Stimulated activated CD4-positive, alpha-beta T cell treated with anti-CD3 and anti-CD28 coated beads, Interleukin-15, amount 100 ng/mL, for 1 hour (primary cell): ENCODE measurements around the gene PIR.

Source experiments
- DNase-seq, 2 donors: peaks; one replicate each; pipeline ENCODE4 v3.0.0-alpha.2; 2020; ENCODE audit warnings: low read depth in 1 of 2, low spot score in 1 of 2

Gene PIR

DNA sequence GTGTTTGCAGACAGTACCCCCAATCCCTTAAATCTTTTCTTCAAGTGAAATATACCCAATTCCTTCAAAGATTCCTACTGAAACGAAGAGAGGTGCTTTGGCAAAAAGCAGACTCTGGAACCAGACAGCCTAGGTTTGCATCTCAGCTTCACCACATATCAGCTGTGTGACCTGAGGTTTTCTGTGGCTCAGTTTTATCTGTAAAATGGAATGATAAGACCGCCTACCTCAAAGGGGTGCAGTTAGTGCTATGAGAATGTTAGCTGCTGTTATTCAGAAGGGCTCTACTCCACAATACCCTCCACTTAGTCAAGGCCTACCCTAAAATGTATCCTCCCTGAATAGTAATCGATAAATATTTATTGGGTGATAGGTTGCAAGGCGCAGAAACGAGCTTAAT lies 664 bp downstream of the PIR start:
- no peak for DNase-seq

DNA sequence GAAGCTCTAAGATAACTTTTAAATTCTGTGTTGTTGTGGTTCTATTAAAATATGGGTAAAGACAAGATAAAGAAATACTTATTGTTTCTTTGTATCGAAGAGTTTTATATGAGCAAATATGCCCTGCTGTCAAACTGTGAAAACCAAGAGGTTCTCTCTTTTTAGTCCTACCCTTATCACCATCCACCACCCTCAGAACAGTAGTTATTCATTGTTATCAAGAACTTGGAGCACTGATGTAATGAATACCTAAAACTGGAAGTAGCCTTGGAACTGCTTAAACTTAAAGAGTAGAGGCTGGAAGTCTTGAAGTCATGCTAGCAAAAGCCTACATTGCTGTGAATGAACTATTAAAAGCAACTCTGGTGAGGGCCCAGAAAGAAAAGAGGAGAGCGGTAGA lies 9.2 kb downstream of the PIR start:
- no peak for DNase-seq

DNA sequence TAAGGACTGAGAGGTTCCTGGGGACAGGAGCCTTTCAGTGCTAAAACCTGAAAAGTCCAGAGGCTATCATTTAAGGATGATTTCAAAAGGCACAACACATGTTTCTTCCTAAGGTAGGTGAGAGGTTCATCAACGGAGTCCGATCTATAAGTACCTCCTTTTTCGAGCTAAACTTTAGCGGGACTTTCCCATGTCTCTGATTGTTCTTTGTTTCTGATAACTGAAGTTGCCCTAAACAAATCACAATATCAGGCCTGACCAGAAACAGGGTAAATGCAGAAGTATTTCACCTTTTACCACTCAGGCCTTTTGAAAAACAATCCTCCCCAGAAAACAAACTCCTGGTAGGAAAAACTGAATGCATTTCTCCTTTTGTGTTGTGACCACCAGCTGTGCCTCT lies 17.6 kb downstream of the PIR start:
- no peak for DNase-seq

DNA sequence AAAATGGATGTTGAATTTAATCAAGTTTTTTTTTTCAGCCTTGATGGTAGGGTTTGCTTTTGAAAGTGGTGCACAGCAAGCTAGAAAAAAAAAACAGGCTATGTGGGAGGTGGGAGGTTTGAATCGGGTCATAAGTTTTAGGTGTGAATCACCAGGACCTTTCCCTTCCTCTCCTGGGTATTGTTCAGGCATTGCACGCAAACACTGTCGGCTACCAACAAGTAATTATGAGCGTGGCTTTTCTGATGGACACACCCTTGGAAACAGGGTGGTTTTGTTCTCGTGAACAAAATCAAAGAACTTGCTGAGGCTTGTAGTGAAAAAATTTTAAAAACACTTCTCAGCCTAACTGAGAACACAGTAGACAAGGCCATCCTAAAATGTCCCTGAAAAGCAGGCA lies 18.1 kb downstream of the PIR start:
- no peak for DNase-seq

DNA sequence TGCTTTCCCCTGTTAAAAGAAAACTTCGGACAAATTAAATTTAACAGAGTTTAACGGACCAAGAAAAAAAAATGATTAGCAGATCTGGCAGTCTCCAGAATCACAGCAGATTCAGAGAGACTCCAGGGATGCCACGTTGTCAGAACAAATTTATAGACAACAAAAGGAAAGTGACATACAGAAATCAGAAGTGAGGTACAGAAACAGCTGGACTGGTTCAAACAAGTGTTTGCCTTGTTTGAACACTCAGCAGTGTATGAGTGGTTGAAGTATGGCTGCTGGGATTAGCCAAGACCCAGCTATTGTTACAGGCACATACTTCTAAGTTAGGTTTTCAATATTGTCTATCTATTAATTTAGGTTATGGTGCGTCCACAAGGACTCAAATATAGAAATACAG lies 19.1 kb downstream of the PIR start:
- DNase-seq = no peak

DNA sequence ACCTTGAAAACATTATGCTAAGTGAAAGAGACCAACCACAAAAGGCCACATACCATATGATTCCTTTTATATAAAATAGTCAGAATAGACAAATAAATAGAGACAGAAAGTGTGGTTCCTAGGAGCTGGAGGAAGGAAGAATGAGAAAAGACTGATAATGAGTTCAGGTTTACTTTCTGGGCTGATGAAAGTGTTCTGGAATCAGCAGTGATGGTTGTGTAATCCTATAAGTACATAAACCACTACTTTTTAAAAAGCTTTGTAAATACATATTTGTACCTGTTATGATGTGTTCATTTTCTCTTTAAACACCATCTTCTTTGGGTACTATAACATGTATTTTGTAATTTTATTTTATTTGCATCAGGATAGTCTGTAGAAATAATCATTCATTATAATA lies 20.6 kb downstream of the PIR start:
- DNase-seq = no peak

DNA sequence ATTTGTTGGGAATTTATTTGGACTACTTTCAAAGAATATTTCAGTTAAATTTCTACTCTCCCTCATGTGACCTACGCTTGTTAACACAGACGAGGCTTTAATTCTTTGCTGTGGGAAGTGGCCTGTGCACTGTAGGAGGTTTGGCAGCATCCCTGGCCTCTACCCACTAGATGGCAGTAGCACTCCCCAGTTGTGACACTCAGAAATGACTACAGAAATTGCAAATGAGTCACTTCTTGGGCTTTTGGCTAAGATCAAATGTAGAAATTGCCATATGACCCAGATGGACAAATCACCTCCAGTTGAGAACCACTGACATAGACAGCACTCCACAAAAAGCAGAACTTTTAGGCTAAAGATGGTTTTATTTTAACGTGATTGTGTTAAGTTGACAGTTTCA lies 22.1 kb downstream of the PIR start:
- peak; percentile 2 to 26 for DNase-seq

DNA sequence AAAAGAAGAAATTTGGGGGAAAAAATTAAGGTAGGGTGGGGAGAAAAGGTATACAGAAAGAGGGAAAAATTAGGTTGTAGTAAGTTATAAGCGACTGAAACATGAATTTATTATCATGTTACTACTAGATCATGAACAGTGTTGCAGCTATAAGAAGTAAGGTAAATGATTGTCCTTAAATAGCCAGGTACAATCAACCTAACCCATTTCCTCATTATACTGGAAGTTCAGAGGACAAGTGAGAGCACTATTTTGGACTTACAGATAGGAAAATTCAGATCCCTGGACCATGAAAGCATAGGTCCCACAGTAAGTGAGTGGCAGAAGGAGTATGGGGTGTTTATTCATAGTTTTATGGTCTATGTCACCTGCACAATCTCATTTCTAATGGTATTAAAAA lies 23.5 kb downstream of the PIR start:
- DNase-seq = no peak

DNA sequence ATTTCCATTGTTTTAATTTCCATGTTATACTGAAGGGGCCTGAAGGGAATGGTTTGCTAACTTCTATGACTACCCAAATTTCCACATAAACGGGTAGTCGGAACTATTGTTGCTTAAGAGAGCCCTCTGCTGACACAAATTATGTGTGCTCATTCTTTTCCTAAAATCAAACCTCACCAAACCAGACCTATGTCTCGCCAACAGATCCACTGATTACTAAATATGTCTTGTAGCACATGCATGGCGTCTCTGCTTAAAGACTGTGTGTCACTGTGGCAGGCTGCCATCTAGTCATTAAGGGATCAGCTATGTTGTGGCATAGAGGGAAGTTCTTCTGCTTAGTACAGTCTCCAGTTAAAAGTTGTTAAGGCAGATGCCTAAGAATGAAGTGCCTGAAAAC lies 25.1 kb downstream of the PIR start:
- no peak for DNase-seq

DNA sequence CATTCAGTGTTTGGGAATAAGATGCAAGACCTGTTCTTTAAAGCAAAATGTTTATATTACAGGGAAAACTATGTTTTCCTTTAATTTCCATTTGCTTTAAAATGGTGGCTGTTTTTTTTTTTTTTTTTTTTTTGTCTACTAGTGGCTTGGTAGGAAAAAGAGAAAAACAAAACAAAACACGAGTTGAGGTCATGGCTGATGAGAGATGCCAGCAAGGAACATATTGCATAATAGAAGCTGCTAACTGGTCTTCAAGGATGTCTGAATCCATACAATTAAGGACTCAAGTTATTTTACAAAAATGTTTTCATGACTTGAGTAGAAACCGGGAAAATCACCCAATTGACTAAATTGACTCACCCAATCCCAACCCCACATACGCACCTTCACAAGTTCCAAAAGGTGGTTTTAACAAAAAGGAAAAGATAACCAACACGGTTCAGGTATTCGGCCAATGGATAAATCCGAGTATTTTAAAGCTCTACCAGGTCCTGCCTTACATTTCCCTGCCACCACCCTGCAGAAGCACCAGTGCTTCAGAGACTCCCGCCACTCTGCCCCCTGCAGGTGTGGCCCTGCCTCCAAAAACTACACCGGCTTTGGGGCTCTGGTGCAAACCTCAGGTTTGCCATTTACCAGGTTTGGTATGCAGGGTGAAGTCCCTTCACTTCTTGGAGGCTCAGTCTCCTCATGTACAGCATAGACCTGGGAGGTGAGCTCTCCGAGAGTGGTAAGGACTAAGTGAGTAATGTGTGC lies 27.1 kb downstream of the PIR start:
- no peak for DNase-seq

DNA sequence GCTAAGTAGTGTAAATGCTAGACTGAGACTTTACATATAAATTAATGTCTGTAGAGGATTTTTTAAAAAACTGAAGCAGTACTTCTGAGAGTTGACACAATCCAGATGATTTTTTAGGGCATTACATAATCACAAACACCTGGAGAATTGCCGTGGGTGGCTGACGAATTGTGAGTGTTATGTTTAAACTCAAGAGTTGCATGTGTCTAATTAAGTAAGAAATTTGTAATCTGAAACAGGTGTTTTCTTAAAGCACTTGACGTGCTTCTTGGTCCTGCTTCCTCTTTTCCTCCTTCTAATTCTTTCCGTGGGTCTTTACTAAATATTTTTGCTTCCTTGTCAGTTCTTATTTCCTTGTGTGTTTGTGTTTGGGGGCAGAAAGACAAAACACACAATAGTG lies 27.8 kb downstream of the PIR start:
- no peak for DNase-seq

DNA sequence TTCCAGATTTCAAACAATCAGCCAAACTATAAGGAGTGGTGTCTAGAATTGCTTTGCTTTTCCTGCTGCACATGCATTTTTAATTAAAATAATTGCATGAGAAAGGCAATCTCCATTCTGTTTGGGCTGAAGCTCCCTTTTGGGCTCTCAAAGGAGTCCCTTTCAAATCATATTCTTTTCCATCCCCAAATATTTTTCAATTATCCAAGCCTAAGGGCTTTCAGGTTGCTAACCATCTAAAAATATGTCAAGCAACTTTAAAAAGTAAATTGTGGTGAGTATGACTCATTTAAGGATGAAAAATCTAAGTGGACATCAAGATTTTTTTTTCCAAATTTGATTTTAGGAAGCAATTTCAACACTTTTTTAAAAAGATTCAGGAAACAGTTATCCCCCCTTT lies 28.4 kb downstream of the PIR start:
- DNase-seq = no peak

DNA sequence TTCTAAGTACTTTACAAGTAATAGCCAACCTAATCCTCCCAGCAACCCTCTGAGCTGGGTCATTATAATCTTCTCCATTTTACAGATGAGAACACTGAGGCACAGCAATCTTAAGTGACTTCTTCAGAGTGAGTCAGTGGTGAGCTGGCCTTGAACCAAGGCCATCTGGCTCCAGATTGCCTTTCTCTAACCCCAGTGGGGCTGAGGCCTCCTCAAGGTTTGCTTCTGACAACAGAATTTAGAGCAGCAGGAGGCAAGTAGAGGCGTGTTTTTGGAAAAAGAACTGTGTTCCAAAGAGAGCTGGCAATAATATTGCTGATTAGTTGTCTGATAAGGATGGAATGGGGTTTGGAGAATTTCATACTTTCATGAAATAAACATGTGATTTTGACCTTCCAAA lies 41.2 kb downstream of the PIR start:
- DNase-seq = no peak

DNA sequence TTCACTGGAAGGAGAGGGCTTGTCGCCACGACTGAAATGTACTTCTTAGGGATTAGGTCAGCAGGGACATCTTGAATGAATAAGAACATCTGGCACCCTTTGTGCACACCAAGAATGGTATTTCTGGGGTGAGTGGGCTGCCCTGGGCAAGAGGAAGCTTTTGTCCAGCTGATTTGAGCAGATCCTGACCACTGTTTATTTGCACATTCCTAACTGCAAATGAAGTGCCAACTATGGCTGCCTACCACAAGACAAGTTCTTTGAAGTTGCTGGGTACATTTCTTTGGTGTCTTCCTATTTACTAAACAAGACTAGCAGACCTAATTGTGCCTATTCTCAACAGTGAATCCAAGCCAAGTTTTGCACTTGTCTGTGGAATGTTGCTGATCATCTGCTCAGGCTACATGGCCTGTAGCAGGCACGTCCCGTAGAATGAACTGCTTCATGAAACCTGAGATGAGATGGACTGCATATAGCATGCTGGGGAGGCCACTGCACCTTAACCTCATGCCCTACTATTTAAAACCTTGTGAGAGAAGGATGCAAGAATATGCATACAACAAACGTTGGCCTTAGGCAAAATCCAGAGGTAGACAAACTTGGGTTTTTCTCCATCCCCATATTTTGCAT lies 45.0 kb downstream of the PIR start:
- DNase-seq = no peak

DNA sequence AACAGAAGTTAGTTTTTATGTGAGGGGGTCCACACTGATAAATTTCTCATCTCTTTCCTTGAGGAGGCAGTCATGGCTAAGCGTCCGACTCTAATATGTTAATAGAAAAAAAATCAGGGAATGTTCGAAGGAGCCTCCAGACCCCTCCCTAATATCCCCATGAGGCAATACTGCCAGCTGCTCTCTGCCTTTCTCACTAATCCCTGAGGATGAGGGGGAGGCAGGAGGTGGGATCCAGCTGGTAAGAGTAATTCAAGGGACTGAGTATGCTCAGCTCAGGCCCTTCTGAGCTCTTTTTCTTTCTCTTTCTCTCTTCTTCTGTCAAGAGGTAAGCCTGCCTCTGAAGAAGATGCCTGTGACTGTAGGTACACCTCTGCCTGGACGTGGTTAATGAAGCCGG lies 51.7 kb downstream of the PIR start:
- DNase-seq = no peak

DNA sequence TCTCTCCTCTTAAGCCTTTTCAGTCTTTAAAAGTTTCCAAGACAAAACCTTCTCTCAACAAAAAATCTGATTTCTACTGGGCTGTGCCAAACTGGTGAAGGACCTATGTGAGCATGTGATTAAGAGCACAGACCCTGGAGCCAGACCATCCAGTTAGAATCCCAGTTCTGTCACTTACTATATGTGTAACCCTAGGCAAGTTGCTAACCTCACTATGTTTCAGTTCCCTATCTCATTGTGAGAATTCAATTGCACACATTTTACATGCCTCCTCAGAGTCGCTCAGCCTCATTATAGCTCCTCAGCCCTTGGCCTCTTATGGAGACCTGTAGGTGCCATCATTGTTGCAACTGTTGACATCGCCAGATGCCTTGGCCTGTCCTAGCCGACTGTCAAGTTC lies 54.8 kb downstream of the PIR start:
- DNase-seq = no peak

DNA sequence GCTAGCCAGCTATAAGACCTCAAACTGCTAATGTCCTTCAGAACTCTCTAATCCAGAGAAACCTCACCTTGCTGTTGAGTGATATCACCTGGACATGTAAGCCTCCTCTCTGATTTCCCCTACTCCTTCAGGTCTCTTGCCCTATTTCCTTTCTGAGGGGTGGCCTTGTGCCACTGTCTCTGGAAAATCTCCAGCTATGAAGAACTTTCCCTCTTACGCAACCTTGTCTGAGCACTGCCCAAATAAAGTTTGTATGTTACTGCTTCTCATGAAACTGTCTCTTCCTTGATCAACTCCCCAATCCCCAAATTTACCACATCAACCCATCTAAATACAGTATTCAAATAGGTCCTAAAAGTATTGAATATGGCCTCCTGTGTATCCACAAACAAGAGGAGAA lies 55.4 kb downstream of the PIR start:
- DNase-seq = no peak

DNA sequence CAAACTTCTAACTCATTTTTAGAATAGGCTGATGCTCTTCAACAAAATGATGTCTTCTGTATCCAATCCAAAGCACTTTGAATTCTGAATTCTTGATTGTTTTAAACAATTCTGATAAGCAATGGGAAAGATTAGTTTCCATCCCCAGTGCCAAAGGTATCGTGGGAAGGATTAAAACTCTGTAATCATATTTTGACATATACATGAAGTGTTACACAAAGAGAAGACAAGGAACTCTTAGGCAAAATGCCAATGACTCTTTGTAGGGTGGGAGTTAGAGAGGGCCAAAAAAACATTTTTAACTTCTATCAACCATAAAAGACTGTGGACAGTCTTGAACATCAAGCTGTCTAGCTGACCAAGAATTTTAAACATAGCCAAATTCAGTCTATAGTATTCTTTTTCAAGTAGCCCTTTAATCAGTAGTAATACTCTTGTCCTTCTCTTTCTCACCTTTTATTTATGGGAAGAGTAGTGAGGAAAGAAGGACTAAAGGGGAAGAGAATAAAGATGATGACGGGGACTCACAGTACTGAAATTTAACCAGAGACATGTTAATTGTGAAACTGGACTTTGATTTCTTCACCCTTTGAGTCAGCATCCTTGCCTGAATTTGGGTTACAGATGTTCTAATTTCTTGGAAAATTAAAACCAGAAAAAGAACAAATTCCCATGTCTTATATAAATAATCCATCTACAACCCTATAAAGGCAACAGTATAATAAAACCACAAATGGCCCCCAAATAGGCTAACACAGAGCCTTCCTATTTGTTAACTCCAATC lies 57.1 kb downstream of the PIR start:
- no peak for DNase-seq

DNA sequence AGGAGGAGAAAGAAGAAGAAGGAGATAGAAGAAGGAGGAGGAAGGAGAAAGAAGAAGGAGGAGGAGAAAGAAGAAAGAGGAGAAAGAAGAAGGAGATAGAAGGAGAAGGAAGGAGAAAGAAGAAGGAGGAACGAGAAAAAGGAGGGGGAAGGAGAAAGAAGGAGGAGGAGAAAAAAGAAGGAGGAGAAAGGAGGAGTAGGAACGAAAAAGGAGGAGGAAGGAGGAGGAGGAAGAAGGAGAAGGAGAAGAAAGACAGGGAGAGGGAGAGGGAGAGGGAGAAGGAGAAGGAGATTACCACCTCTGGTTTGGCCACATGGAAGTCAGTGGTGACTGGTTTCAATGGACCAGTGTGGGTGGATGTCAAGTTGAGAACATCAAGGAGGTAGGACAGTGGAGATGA lies 58.9 kb downstream of the PIR start:
- no peak for DNase-seq

DNA sequence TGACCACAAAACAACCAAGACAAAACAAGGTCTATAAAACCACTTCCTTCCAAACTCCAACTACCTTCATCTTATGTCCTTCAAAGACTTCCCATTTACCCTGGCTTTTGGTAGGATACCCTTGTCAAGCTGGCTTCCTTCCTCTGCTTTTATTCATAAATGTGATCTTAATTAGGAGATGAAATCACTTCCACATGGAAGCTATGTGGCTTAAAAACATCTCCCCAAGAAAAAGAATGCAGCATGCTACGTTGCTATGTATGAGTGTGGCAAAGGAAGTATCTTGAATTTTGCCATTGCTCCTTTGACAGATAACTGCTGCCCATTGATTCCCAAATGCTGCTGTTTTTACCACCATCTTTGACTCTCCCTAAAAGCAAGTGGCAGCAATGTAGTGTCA lies 62.5 kb downstream of the PIR start:
- DNase-seq = no peak

DNA sequence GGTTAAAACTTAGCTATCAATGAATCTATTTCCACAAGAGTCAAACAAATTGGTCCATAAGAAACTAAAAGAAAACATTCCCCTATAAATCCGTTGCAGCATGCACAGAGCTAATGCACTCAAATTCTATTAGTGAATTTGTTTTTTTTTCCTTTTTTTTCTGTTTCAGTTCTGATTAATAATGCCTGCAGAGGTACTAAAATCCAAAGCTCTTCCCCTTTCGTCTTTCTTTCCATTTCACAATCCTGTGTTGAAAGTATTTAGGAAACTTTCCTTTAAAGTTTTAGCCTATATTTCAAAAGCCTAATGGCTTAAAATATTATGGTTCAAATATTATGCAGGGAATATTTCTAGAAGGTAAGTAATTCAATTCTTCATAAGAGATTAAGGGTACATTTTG lies 63.1 kb downstream of the PIR start:
- DNase-seq = no peak

DNA sequence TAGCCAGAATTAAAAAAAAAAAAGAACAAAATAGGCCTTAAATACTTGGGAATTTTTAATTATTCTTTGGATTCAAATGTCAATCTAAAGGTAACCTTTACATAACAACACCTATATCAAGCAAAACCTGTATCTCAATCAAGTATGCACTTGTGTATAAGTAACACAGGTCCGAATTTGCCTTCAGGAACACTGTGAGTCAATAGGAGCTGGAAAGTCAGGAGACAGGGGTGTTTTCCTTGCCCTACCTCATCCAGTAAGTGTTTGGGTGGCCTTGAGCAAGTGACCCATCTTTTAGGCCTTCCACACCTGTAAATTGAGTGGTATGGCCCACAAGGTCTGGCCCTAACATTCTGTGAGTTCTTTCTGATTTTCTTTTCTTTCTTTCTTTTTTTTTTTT lies 68.1 kb downstream of the PIR start:
- DNase-seq = no peak
